Neutrophil (primary cell): ENCODE measurements around the gene NKAIN4.

Experiments used
- H3K27ac ChIP-seq: fragments of 200-600 bp; sonication (generic); 2 replicates; pipeline ENCODE4 v1.5.1; 2016; ENCODE audit warnings: mild to moderate bottlenecking, moderate library complexity
- H3K27me3 ChIP-seq: fragments of 200-600 bp; sonication (generic); 2 replicates; pipeline ENCODE4 v1.6.0; 2016; ENCODE audit warnings: mild to moderate bottlenecking
- H3K36me3 ChIP-seq: fragments of 200-600 bp; sonication (generic); 2 replicates; pipeline ENCODE4 v1.5.1; 2017
- H3K4me1 ChIP-seq, 2 experiments: fragments of 200-600 bp in 1 of 2; sonication (generic) in 1 of 2; 1 replicate in 1 of 2; 2 replicates in 1 of 2; pipeline versions ENCODE4 v1.5.1 to v1.6.1; 2013 to 2016; ENCODE audit warnings: low read depth in 1 of 2, low read length in 1 of 2, mild to moderate bottlenecking in 1 of 2, moderate library complexity in 1 of 2; ENCODE audit not compliant: control insufficient read depth in 1 of 2, insufficient read depth in 1 of 2
- H3K4me3 ChIP-seq, 2 experiments: fragments of 200-600 bp in 1 of 2; sonication (generic) in 1 of 2; 1 replicate in 1 of 2; 2 replicates in 1 of 2; pipeline ENCODE4 v1.5.1; 2013 to 2016; ENCODE audit warnings: low read depth in 1 of 2, low read length in 1 of 2, mild to moderate bottlenecking in 1 of 2, moderate library complexity in 1 of 2
- H3K9me3 ChIP-seq: fragments of 200-600 bp; sonication (generic); 2 replicates; pipeline ENCODE4 v1.5.1; 2016
- TF ChIP-seq, protein P1 (sequence below): fragments of 200-600 bp; sonication (generic); IDR thresholded peaks from 2 replicates; pipeline ENCODE4 v1.5.1; 2016; ENCODE audit warnings: antibody characterized with exemption

The NKAIN4 gene

GRCh38 chr20:63284544-63284949 is 30.3 kb upstream of the NKAIN4 start:
- Histone ChIP-seq H3K4me1 (no peaks in the 10 kb centered on the region), H3K9me3 (no peaks in the 10 kb centered on the region), H3K36me3 (peaks cover 98% of the 10 kb centered on the region), H3K4me3 (no peak overlapping the region), H3K27ac (no peak overlapping the region), H3K27me3 (no peaks in the 10 kb centered on the region)
- TF ChIP-seq, protein P1, sequence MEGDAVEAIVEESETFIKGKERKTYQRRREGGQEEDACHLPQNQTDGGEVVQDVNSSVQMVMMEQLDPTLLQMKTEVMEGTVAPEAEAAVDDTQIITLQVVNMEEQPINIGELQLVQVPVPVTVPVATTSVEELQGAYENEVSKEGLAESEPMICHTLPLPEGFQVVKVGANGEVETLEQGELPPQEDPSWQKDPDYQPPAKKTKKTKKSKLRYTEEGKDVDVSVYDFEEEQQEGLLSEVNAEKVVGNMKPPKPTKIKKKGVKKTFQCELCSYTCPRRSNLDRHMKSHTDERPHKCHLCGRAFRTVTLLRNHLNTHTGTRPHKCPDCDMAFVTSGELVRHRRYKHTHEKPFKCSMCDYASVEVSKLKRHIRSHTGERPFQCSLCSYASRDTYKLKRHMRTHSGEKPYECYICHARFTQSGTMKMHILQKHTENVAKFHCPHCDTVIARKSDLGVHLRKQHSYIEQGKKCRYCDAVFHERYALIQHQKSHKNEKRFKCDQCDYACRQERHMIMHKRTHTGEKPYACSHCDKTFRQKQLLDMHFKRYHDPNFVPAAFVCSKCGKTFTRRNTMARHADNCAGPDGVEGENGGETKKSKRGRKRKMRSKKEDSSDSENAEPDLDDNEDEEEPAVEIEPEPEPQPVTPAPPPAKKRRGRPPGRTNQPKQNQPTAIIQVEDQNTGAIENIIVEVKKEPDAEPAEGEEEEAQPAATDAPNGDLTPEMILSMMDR: no peak

GRCh38 chr20:63284083-63284440 is 29.8 kb upstream of the NKAIN4 start:
- Histone ChIP-seq H3K27me3 (no peaks in the 10 kb centered on the region), H3K9me3 (no peaks in the 10 kb centered on the region), H3K27ac (no peak overlapping the region), H3K4me1 (no peaks in the 10 kb centered on the region), H3K36me3 (peaks cover 98% of the 10 kb centered on the region), H3K4me3 (no peak overlapping the region)
- TF ChIP-seq, protein P1: no peak

DNA sequence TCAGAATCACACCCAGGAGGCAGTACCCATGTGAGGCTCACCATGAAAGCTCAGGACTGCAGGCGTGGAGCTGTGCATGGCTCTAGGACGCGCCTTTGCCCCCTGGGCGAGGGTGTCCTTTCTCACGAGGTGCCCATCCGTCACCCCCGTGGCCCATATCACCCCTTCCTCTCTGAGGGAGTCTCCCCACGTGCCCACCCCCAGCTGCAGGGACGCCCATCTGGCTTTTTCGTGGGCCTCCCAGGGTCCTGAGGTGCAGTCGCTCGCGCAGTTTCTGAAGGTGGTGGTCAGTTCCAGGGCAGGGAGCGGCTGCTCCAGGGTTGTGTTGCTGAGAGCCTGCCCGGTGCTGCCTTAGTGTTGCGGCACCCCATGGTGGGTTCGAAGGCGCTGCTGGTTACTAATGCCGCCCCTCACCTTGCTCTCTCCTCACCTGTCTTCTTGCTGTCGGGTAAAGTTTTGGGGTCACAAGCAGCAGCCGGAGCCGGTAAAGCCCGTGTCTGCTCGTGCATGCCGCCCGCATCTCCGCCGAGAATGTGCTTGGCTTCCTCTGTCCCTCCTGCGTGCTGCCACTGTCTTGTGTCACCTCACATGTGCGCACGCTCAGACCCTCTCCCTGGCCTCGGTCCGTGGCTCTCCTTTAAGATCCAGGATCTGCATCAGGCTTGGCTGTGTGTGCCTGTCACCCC is 29.3 kb upstream of the NKAIN4 start:
- H3K27me3 ChIP-seq: no peaks in the 10 kb centered on the region
- TF ChIP-seq, protein P1: no peak
- no peak overlapping the region for H3K4me3 ChIP-seq
- peaks cover 98% of the 10 kb centered on the region for H3K36me3 ChIP-seq
- no peaks in the 10 kb centered on the region for H3K4me1 ChIP-seq
- H3K27ac ChIP-seq: no peak overlapping the region
- H3K9me3 ChIP-seq: no peaks in the 10 kb centered on the region

GRCh38 chr20:63282946-63283345 is 28.7 kb upstream of the NKAIN4 start:
- Histone ChIP-seq H3K4me3 (no peak overlapping the region), H3K27ac (no peak overlapping the region), H3K36me3 (peaks cover 98% of the 10 kb centered on the region), H3K9me3 (no peaks in the 10 kb centered on the region), H3K27me3 (no peaks in the 10 kb centered on the region), H3K4me1 (no peaks in the 10 kb centered on the region)
- TF ChIP-seq, protein P1: no peak

DNA sequence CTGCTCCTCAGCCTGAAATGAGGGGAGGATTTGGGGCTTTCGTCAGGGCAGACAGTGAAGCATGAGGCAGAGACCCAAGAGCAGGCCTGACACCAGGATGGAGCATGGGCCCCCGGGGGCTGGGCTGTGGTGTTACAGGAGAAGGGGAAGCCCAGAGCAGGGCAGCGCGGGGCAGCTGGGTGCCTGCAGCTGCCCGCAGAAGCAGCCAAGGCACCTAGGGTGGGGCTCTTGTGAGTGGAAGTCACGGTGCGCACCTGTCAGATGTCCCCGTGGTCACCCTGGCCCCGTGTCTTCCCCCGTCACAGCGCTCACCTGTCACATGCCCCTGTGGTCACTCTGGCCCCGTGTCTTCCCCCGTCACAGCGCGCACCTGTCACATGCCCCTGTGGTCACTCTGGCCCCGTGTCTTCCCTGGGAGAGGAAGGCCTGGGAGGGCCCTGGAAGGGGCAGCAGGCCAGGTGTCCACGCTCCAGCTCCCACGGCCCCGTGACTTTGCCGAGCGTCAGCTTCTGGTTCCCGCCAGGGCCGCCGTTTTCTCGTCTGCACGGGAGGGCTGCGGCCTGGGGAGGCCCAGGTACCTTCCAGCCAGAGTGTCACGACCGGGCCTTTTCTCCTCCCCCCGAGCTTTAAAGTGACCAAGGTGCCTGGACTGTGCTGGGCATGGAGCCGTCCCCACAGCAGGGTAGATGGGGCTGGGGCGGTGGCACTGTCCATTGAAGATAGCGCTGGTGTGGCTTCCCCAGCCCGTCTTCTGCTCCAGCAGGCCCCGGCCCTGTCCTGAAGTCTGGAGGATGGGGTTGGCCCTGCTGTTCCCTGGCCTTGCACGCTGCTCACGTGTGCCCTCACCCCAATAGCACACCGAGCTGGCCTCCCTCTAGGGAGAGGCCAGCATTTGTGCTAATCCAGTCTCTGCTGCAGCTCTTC is 27.7 kb upstream of the NKAIN4 start:
- no peak overlapping the region for H3K4me3 ChIP-seq
- no peak overlapping the region for H3K27ac ChIP-seq
- no peaks in the 10 kb centered on the region for H3K4me1 ChIP-seq
- H3K9me3 ChIP-seq: no peaks in the 10 kb centered on the region
- no peaks in the 10 kb centered on the region for H3K27me3 ChIP-seq
- peaks cover 98% of the 10 kb centered on the region for H3K36me3 ChIP-seq
- TF ChIP-seq, protein P1: no peak
